HL-60 (cell line): ENCODE data around the gene AFF2.

Source experiments
- DNase-seq, 2 experiments: peaks; one replicate each; pipeline ENCODE4 v3.0.0-alpha.2; 2010 to 2020; ENCODE audit warnings: low read depth in 1 of 2, low spot score in 1 of 2
- H3K27ac ChIP-seq: fragments of 250-450 bp; sonication (Bioruptor Pico); replicated peaks from 2 replicates; pipeline ENCODE4 v1.5.1; 2020; ENCODE audit warnings: mild to moderate bottlenecking, moderate library complexity
- H3K27me3 ChIP-seq: fragments of 250-450 bp; sonication (Bioruptor Pico); 2 replicates; pipeline ENCODE4 v1.5.1; 2021; ENCODE audit warnings: mild to moderate bottlenecking, moderate library complexity; ENCODE audit not compliant: insufficient read depth, poor library complexity, severe bottlenecking
- H3K4me3 ChIP-seq: replicated peaks from 2 replicates; pipeline ENCODE4 v1.5.1; 2011; ENCODE audit warnings: mild to moderate bottlenecking, control low read depth, low read length; ENCODE audit not compliant: insufficient read depth
- GABPA ChIP-seq: IDR thresholded peaks from 2 replicates; pipeline ENCODE4 v1.6.1; 2012; ENCODE audit warnings: low read depth
- POLR2AphosphoS5 ChIP-seq: IDR thresholded peaks from 2 replicates; pipeline ENCODE4 v1.6.1; 2012; ENCODE audit warnings: low read depth
- SPI1 ChIP-seq: IDR thresholded peaks from 2 replicates; pipeline ENCODE4 v1.6.1; 2012; ENCODE audit warnings: low read depth, mild to moderate bottlenecking, borderline replicate concordance
- TF ChIP-seq, protein P1 (sequence below): IDR thresholded peaks from one replicate; pipeline ENCODE4 v1.5.1; 2011; ENCODE audit warnings: low read length, control low read depth, inconsistent platforms; ENCODE audit not compliant: insufficient read depth
- TF ChIP-seq, protein P2 (sequence below): IDR thresholded peaks from 2 replicates; pipeline ENCODE4 v1.6.1; 2012; ENCODE audit warnings: low read depth; ENCODE audit not compliant: insufficient replicate concordance

Gene AFF2

DNA sequence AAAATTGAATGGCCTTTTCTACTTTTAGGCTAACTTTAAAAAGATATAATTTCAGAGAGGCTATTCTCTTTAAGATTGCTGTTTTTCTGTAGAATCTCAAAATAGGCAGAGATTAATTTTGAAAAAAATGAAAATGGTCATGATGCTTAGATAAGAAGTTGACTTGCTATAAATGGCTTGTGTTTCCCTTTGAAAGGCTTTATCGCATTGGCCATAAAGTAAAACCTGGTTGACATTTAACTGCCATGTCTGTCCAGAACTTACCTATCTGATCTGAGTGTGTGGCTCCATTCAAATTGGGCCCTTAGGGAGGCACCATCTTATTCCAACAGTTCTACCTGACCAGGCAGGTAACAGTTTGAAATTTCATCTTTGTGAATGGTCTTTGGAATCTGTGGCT, 56.1 kb downstream of the AFF2 start:
- H3K27ac ChIP-seq = no peak overlapping the region
- TF ChIP-seq SPI1 = no peak
- TF ChIP-seq, protein P1, sequence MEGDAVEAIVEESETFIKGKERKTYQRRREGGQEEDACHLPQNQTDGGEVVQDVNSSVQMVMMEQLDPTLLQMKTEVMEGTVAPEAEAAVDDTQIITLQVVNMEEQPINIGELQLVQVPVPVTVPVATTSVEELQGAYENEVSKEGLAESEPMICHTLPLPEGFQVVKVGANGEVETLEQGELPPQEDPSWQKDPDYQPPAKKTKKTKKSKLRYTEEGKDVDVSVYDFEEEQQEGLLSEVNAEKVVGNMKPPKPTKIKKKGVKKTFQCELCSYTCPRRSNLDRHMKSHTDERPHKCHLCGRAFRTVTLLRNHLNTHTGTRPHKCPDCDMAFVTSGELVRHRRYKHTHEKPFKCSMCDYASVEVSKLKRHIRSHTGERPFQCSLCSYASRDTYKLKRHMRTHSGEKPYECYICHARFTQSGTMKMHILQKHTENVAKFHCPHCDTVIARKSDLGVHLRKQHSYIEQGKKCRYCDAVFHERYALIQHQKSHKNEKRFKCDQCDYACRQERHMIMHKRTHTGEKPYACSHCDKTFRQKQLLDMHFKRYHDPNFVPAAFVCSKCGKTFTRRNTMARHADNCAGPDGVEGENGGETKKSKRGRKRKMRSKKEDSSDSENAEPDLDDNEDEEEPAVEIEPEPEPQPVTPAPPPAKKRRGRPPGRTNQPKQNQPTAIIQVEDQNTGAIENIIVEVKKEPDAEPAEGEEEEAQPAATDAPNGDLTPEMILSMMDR = no peak
- no peak for TF ChIP-seq POLR2AphosphoS5
- TF ChIP-seq GABPA = no peak
- TF ChIP-seq, protein P2, sequence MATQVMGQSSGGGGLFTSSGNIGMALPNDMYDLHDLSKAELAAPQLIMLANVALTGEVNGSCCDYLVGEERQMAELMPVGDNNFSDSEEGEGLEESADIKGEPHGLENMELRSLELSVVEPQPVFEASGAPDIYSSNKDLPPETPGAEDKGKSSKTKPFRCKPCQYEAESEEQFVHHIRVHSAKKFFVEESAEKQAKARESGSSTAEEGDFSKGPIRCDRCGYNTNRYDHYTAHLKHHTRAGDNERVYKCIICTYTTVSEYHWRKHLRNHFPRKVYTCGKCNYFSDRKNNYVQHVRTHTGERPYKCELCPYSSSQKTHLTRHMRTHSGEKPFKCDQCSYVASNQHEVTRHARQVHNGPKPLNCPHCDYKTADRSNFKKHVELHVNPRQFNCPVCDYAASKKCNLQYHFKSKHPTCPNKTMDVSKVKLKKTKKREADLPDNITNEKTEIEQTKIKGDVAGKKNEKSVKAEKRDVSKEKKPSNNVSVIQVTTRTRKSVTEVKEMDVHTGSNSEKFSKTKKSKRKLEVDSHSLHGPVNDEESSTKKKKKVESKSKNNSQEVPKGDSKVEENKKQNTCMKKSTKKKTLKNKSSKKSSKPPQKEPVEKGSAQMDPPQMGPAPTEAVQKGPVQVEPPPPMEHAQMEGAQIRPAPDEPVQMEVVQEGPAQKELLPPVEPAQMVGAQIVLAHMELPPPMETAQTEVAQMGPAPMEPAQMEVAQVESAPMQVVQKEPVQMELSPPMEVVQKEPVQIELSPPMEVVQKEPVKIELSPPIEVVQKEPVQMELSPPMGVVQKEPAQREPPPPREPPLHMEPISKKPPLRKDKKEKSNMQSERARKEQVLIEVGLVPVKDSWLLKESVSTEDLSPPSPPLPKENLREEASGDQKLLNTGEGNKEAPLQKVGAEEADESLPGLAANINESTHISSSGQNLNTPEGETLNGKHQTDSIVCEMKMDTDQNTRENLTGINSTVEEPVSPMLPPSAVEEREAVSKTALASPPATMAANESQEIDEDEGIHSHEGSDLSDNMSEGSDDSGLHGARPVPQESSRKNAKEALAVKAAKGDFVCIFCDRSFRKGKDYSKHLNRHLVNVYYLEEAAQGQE = no peak
- no peaks in the 10 kb centered on the region for H3K27me3 ChIP-seq
- no peak for DNase-seq
- H3K4me3 ChIP-seq = no peak overlapping the region

DNA sequence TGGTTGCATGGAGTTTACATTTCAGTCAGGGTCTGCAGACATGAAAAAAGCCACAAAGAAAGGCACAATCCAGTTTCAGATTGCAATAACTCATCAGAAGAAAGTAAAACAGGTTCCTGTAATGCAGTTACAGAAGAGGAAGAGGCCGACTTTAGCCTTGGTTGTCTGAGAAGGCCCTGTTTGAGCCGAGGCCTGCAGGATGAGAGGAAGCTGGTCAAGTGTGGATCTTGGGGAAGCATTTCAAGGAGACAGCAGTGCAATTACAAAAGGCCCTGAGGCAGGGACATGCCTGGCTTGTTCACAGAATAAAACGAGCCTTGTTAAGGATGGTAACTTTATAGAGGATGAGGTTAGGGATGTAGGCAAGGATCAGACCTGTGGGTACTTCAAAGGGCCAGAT, 62.4 kb downstream of the AFF2 start:
- peak; percentile 1 to 76 for DNase-seq
- Histone ChIP-seq H3K27ac (peak overlapping the region; percentile 57), H3K4me3 (no peak overlapping the region), H3K27me3 (no peaks in the 10 kb centered on the region)
- peak; percentile 52 for TF ChIP-seq GABPA
- peak; percentile 71; the same call in 1 of the 2 replicates for TF ChIP-seq SPI1
- TF ChIP-seq, protein P2 = no peak

DNA sequence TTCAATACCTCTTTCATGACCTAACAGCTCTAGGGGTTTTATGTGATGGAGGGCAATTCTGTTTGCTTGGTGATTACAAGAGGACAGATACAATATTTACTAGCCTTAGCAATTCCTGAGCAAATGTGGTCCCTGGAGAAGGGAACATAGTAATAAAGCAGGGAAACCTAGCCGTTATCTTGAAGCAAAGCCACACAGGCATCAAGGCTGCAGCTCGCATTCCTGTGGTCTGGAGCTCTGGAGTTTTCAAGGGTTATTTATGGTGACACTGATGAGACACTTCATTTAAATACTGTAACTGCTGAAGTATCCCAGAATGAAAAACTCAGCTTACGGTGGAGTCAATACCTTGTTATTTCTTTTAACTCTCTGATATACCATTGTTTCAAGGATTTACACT, 66.8 kb downstream of the AFF2 start:
- no peaks in the 10 kb centered on the region for H3K27me3 ChIP-seq
- no peak for TF ChIP-seq GABPA
- TF ChIP-seq SPI1 = no peak
- TF ChIP-seq, protein P2 = no peak
- TF ChIP-seq POLR2AphosphoS5 = no peak
- TF ChIP-seq, protein P1 = no peak
- no peak overlapping the region for H3K27ac ChIP-seq
- H3K4me3 ChIP-seq = no peak overlapping the region
- DNase-seq = no peak

DNA sequence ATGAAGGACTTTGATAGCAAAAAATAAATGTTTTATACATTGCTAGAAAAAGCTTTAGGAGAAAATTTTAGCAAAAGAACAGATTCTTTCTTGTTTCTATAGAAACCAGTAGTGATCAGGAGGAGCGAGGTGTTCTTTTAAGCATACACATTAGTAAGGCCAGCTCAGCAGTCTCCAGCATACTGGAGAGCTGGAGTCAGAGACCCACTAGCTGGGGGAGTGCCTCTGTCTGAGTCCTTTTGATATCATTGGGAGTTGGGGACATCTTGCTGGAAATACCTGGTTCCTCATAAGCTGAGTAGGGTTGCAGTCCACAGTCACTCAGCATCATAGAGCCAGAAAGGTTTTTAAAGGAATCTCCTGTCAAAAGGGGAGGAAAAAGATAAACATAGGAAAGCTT, 67.4 kb downstream of the AFF2 start:
- Histone ChIP-seq H3K27me3 (no peaks in the 10 kb centered on the region), H3K4me3 (no peak overlapping the region), H3K27ac (no peak overlapping the region)
- no peak for DNase-seq
- TF ChIP-seq, protein P2 = no peak
- TF ChIP-seq GABPA (no peak), POLR2AphosphoS5 (no peak), SPI1 (no peak)
- TF ChIP-seq, protein P1 = no peak
